HG02938 (cell line): Measurements from ENCODE around the gene ELOVL6.
A peak's percentile ranks its signal among the peaks of the same experiment; 100 is the strongest.
"Not testable (repeated sequence)": the region's sequence is repeated elsewhere in the genome, so short reads cannot be mapped to it uniquely, and the experiment has no call there.

ENCODE experiments used
- ATAC-seq: cut with Tn5 transposase; IDR thresholded peaks from one replicate; pipeline ENCODE4 v1.9.1; 2021; ENCODE audit warnings: mild to moderate bottlenecking, moderate library complexity; ENCODE audit not compliant: unreplicated experiment

ELOVL6 gene

GRCh38 chr4:110078148-110078547 lies 120.3 kb downstream of the ELOVL6 start:
- ATAC-seq = not testable (repeated sequence)

GRCh38 chr4:110076828-110077227 lies 121.6 kb downstream of the ELOVL6 start:
- not testable (repeated sequence) for ATAC-seq

DNA sequence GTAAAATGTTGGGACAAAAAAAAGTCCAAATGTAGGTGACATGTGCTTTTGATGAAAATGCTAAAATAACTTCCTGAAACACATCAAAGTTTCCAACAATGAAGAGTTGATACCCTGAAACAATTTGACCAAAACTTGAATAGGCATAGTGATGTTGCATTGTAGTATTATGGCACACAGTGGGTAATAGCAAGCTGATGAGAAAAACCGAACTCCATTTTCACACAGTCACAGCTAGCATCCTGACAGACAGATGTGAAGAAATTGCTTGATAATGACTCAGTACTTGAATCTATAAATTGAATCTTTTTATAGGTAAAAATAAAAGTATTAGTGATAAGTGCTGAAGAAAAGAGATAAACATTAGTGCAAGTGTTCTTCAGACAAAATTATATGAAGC lies 122.5 kb downstream of the ELOVL6 start:
- no peak for ATAC-seq

DNA sequence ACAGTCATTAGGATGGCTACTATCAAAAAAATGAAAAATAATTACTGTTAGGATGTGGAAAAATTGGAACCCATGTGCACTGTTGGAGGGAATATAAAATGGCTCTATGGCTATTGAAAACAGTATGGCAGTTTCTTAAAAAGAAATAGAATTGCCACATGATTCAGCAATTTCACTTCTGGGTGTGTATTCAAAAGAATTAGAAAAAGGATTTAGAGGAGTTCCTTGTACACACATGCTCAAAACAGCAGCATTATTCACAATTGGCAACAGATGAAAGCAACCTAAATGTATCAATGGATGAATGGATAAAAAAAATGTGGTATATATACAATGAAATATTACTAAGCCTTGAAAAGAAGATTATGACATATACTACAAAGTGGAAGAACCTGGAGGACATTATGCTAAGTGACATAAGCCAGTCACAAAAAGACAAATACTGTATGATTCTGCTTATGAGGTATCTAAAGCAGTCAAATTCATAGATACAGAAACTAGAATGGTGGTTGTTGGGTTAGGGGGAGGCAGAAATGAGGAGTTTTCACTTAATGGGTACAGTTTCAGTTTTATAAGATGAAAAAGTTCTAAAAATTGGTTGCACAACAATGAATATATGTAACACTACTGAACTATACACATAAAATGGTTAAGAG lies 123.2 kb downstream of the ELOVL6 start:
- peak; percentile 93 for ATAC-seq

GRCh38 chr4:110074570-110074969 lies 123.8 kb downstream of the ELOVL6 start:
- ATAC-seq = no peak

GRCh38 chr4:110073053-110073845 lies 125.2 kb downstream of the ELOVL6 start:
- no peak for ATAC-seq

DNA sequence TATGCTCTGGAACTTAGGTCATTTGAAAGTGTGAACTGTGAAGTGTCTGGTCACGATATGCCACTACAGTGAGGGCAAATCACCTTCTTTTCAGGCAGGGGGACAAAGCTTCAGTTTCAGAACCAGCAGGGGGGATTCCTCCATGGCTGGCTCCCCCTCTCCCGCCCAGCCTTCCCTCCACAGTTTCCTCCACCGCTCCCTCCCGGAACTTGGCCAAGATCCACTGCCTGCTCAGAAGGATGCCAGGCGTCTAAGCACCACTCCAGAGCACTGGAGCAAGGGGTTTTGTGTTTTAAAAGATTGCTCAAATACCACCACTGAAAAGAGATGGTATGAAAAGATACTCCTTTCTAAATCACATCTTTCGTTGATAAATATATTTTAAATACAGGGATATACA lies 126.9 kb downstream of the ELOVL6 start:
- ATAC-seq = no peak

- ATAC-seq = no peak
These were observed 130.2 kb downstream of the ELOVL6 start for GRCh38 chr4:110068248-110068647.

- ATAC-seq = no peak
These were observed 133.5 kb downstream of the ELOVL6 start for GRCh38 chr4:110064934-110065333.

DNA sequence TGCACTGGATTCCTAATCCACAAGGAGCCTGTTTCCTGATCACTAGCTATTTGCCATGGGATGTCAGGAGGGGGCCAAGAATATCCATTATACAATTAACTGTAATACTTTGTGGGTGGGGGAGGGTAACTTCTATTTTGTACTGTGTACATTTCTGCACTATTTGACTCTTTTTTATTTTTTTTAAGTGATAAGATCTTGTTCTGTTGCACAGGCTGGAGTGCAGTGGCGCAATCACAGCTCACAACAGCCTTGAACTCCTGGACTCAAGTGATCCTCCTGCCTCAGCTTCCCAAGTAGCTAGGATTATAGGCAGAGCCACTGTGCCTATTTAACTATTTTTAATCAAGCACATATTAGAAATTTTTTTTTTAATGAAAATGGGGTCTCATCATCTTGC lies 134.1 kb downstream of the ELOVL6 start:
- no peak for ATAC-seq

GRCh38 chr4:110062166-110062565 lies 136.2 kb downstream of the ELOVL6 start:
- ATAC-seq = no peak

- ATAC-seq = no peak
These were observed 137.3 kb downstream of the ELOVL6 start for GRCh38 chr4:110061076-110061475.

- peak; percentile 90 for ATAC-seq
These were observed 138.7 kb downstream of the ELOVL6 start for GRCh38 chr4:110059556-110060191.

DNA sequence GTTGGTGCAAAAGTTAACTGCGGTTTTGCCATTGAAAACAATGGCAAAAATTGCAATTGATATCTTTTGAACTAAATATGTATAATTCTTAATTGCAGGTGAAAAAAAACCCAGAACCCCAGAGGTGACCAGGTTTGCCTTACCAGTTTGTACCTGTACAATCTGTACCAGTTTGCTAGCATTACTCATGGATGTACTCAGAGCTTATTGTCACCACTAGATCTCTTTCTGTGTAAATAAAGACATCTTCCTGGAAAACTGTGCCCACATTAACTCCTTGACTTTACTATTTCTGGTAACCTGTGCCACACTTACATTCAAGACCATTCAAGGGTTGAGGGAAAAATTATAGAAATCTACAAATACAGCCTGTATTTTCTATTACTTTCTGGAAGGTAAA lies 139.7 kb downstream of the ELOVL6 start:
- ATAC-seq = no peak

- peak; percentile 45 for ATAC-seq
These were observed 143.2 kb downstream of the ELOVL6 start for GRCh38 chr4:110055158-110055768.

GRCh38 chr4:110049951-110050925 lies 148.2 kb downstream of the ELOVL6 start:
- ATAC-seq = peak; percentile 56

DNA sequence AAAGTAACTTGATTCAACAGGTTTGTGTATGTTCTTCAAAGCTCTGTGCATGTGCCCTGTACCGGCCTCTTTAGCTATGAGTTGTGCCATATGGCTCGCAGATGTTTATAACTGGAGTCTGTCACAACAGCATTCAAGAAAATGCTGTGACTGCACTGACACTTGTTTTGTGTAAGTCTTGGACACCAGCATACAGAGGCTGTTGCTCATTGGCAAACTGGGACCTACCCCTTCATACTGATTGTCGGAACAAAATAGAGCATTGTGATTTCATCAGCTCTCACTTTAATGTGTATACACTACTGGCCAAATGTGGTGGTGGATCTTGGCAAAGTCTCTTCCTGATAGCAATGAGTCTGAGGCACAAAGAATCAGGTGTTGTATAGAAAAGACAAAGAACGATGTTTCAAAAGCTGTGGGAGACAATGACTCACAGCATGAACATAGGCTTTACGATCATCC lies 151.8 kb downstream of the ELOVL6 start:
- no peak for ATAC-seq

DNA sequence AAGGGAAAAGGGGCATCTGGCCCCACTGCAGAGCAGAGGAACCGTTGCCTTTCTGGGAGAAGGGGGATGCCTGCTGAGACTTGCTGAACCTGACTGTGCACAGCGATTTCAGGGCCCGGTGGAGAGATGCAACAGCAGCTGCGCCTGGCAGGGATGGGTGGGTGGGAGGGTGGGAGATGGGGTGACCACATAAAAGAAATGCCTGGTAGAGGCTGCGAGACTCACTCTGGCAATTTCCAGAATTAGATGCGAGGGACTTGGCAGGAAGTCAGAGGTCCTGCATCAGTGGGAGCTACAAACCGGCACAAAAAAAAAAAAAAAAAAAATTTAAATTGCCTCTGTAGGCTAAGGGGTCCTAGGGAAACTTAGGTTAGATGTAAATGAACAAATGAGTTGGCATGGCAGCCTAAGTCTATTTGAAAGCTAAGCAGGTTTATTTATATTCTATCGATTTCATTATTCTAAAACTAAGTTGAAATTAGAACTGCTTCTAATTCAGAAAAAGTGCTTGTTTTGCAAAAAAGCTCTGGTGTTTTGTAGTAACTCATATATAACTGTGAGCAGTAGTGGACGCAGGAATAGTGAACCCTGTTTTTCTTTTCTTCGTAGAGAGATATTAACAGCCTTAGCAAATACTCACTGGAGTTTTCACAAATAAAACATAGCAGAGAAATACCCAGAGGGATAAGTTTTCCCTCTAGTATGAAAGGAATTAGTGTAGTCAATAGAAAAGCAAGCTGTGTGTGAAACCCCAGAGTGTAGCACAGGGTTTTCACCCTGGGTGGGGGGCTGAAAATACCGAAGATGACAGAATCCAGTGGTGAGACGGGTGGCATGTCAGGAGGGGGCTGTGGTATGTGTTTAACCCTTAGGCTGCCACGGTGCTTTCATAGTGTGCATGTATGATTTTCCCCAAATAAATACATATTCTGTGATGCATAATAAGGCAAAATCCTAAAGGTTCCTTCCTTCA lies 155.6 kb downstream of the ELOVL6 start:
- no peak for ATAC-seq

- ATAC-seq = no peak
These were observed 156.7 kb downstream of the ELOVL6 start for GRCh38 chr4:110041735-110042134.
